Stimulated activated CD8-positive, alpha-beta memory T cell treated with anti-CD3 and anti-CD28 coated beads, Interleukin-7, amount 100 ng/mL, for 24 hours (primary cell): ENCODE results near the gene TMEM223.
A peak's percentile ranks its signal among the peaks of the same experiment; 100 is the strongest.
"Not testable (repeated sequence)": the region's sequence is repeated elsewhere in the genome, so short reads cannot be mapped to it uniquely, and the experiment has no call there.

ENCODE experiments used
- DNase-seq: peaks from one replicate; pipeline ENCODE4 v3.0.0-alpha.2; 2020; ENCODE audit warnings: low read depth

TMEM223 gene, protein sequence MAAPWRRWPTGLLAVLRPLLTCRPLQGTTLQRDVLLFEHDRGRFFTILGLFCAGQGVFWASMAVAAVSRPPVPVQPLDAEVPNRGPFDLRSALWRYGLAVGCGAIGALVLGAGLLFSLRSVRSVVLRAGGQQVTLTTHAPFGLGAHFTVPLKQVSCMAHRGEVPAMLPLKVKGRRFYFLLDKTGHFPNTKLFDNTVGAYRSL

GRCh38 chr11:62791501-62792201 is at the start of gene TMEM223:
Gene TMEM223 (minus strand): TSS chr11:62792006. CDS start chr11:62791994, 12 bp downstream.
- peak; percentile 82 for DNase-seq

DNA sequence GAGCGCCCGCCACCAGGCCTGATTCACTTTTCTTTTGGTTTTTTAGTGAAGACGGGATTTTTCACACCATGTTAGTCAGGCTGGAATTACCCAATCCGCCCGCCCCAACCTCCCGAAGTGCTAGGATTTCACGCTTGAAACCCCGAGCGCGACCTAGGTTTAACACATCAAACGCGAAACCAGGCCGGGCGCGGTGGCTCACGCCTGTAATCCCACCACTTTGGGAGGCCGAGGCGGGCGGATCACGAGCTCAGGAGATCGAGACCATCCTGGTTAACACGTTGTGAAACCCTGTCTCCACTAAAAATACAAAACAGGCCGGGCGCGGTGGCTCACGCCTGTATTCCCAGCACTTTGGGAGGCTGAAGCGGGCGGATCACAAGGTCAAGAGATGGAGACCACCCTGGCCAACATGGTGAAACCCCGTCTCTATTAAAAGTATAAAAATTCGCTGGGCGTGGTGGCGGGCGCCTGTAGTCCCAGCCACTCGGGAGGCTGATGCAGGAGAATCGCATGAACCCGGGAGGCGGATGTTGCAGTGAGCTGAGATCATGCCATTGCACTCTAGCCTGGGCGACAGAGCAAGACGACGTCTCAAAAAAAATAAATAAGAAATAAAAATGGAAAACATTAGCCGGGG is 49.0 kb upstream of the TMEM223 start:
- DNase-seq, result peak; percentile 74

DNA sequence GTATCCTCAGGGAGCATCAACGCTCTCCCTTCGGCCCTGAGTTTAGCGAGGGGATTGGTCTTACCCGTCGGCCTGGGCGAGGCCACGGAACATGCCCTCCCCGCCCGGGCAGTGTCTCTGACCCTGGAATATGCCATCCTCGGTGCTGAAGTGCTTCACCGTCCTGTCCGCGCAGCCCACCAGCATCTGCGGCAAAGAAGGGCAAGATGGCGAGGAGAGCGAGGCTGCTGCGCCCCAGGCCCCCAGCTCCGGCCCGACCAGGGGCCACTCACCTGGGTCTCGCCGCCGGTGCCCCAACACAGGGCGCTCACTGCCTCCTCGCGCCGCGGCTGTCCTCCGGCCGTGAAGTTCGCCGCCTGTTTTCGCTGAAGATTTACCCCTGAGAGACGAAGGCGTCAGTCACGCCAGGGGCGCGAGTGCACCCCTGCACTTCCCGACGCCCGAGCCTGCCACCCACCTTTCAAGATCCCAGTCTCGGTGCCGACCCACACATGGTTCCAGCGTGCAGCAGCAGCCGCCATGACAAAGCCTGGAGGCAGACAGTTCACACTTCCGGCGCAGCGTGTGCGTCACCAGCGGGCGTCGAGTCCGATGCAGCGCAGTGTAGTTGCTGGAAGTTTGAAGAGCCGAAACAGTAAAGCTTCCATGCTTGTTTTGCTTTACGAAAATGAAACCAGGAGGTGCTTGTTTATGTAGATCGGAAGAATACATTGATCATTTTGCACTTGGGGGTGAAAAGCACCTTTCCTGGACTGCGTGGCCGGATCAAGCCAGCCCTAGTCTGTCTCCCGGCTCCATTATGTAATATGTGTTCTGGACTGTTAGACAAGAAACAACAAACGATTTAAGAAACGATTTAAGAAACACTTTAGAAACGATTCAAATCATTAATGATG is 47.5 kb upstream of the TMEM223 start, which contains the start of gene WDR74:
WDR74 (minus strand) TSS at position 541 of the 896 bp plus-strand sequence; CDS start at position 521, 20 bp downstream.
- peak; percentile 80 for DNase-seq

- no peak for DNase-seq
Measured at GRCh38 chr11:62835336-62835735, 43.5 kb upstream of the TMEM223 start.

DNA sequence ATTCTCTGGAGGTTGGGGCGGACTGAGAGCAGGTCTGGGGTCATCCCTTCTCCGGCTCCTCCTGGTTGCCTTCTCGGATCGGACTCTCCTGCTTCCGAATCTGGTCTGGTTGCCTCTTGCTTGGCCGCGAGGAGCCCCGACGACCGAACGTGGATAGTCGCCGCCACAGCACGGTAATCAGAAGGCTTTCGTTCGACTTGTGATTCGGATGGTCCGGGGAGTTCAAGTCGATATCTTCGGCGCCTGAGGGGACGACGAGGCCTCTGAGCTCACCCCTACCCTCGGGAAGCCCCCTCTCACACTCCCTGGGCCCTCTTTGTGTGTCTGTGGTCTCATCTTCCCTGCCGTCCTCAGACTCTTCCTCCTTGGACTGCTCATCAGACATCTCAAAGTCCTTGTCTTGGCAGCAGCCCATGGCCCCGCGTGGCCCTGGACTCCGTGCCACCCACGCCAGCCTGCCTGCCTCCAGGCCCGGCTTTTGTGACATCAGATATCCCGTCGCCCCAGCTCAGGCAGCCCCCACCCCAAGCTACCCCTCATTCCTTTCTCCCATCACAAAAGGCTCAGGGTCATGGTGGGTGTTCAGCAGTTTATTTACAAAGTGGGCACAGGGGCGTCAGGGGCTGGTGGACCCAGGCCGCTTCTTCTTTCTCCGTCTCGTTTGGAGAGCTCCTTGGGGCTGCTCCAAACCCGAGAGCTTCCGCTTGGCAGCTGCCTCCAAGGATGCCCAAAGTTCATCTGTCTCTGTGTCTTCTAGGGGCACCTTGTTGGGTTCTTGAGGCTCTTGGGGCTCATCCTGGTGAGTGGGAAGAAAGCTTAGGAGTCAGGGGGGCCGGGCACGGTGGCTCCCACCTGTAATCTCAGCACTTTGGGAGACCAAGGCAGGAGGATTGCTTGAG is 40.8 kb upstream of the TMEM223 start, which contains the start of gene TEX54:
TEX54 (minus strand) TSS at position 506 of the 899 bp plus-strand sequence.
- DNase-seq, result no peak

GRCh38 chr11:62831520-62832335 is 39.9 kb upstream of the TMEM223 start, which contains the start of gene STX5:
Gene STX5 (minus strand): TSS chr11:62832051. CDS start chr11:62831243, 808 bp downstream.
- DNase-seq, result peak; percentile 100

- DNase-seq, result peak; percentile 4
Measured at GRCh38 chr11:62830904-62831519, 39.2 kb upstream of the TMEM223 start.

DNA sequence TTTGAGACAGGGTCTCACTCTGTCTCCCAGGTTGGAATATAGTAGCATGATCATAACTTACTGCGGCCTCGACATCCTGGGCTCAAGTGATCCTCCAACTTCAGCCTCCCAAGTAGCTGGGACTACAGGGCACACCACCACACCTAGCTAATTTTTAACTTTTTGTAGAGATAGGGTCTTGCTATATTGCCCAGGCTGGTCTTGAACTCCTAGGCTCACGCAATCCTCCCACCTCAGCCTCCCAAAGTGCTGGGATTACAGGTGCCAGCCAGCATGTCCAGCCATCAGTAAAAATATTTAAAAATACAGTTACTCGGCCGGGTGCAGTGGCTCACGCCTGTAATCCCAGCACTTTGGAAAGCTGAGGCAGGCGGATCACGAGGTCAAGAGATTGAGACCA is 36.3 kb upstream of the TMEM223 start:
- not testable (repeated sequence) for DNase-seq

DNA sequence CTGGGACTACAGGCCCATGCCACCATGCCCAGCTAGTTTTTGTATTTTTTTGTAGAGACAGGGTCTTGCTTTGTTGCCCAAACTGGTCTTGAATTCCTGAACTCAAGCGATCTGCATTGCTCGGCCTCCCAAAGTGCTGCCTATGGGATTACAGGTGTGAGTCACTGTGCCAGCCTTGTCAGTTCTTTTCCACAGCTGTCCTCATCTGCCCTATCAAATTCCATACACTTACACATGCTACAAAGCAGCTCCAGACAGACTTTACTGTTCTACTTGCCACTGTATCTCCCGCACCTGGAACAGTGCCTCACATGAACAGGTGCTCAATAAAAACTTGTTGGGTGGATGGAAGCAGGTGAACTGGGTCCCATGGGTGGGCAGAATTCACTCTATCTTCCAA is 31.9 kb upstream of the TMEM223 start:
- DNase-seq, result no peak

- no peak for DNase-seq
Measured at GRCh38 chr11:62817129-62817528, 25.3 kb upstream of the TMEM223 start.

- DNase-seq, result no peak
Measured at GRCh38 chr11:62816557-62816956, 24.8 kb upstream of the TMEM223 start.

DNA sequence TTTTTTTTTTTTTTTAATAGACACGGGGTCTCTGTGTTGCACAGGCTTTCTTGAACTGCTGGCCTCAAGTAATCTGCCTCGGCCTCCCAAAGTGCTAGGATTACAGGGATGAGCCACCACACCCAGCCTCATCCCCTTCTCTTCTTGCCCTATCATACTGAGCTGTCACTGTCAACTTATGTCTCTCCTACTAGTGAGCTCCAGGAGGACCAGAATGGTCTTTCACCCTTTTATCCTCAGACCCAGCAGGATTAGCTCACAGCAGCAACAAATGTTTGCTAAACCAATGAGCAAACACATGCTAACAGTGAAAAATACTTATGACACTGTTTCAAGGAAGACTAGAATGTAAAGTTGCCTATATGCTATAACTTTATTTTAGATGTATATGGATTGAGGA is 19.9 kb upstream of the TMEM223 start:
- no peak for DNase-seq

- DNase-seq, result no peak
Measured at GRCh38 chr11:62810748-62811147, 18.9 kb upstream of the TMEM223 start.

- DNase-seq, result no peak
Measured at GRCh38 chr11:62806611-62807121, 14.9 kb upstream of the TMEM223 start.

DNA sequence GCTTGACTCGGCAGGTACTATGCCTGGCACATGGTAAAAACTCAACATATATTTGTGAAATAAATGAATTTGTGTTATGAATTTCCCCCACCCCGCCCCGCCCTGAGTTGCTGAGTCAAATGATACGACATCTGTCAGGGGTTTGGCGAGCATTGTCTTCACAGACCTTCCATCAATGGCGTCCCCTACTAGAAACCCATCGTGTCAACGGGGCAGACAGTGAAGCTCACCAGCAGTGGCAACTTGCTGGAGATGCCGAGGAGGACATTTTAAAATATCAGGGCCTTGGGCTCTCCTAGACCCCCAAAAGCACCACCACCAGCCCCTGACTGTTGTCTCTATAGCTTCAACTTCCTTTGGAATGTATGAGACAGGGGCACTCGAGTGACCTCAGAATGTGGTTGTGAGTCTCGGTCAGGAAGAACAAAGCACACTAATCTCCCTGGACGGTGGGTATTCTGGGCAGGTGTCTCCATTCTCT is 14.2 kb upstream of the TMEM223 start:
- DNase-seq, result no peak

- DNase-seq, result peak; percentile 88
Measured at GRCh38 chr11:62805076-62805892, 13.5 kb upstream of the TMEM223 start, which contains the start of gene NXF1. Gene NXF1 (minus strand): TSS chr11:62805440. CDS start chr11:62805356, 84 bp downstream.

GRCh38 chr11:62804310-62805075 is 12.7 kb upstream of the TMEM223 start:
- no peak for DNase-seq
